ENCODE measurements around the gene U2AF2.

Gene U2AF2

GRCh38 chr19:55683449-55684261 is 28.8 kb downstream of the U2AF2 start:
- TF ChIP-seq CTCF (IDR thresholded peaks at IDR 0.05; ENCODE audit: control insufficient read depth, insufficient read depth, low read depth, low read length, missing control alignments) = no peak

GRCh38 chr19:55684946-55685681 is 30.3 kb downstream of the U2AF2 start:
- TF ChIP-seq CTCF (IDR thresholded peaks at IDR 0.05; ENCODE audit: control insufficient read depth, insufficient read depth, low read depth, low read length, missing control alignments) = no peak
- no peak overlapping the region for H3K4me3 ChIP-seq (ENCODE audit: control insufficient read depth, low read depth, low read length)
- DNase-seq (ENCODE audit: low read depth) = no peak

More at GRCh38 chr19:55683449-55684261, 28.8 kb downstream of the U2AF2 start:
- DNase-seq (ENCODE audit: low read depth) = no peak
- H3K4me3 ChIP-seq (ENCODE audit: control insufficient read depth, low read depth, low read length) = no peak overlapping the region

DNA sequence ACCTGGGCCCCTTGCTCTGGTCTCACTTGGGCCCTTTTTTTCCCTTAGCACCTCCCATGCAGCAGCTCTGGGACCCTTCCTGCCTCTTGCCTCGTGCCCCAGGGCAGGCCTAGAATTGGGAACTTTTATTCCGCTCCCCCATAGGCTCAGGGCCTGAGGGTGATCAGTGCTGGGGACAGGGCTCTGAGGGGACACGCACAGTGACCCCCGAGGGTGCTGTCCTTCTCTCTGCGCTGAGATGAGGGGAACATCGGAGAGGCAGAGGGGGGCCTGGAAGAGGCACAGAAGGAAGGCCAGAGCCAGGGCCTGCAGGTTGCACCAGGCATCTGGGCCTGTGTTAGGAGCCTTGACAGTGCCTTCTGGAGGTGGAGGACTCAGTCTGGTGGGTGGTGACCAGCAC is 30.9 kb downstream of the U2AF2 start:
- H3K4me3 ChIP-seq (ENCODE audit: control insufficient read depth, low read depth, low read length) = no peak overlapping the region
- no peak for DNase-seq (ENCODE audit: low read depth)
- TF ChIP-seq CTCF (IDR thresholded peaks at IDR 0.05; ENCODE audit: control insufficient read depth, insufficient read depth, low read depth, low read length, missing control alignments) = no peak

- no peak for TF ChIP-seq CTCF (IDR thresholded peaks at IDR 0.05; ENCODE audit: control insufficient read depth, insufficient read depth, low read depth, low read length, missing control alignments)
- no peak for DNase-seq (ENCODE audit: low read depth)
- H3K4me3 ChIP-seq (ENCODE audit: control insufficient read depth, low read depth, low read length) = no peak overlapping the region
Measured at GRCh38 chr19:55686311-55687050, 31.6 kb downstream of the U2AF2 start.

GRCh38 chr19:55687281-55688201 is 32.7 kb downstream of the U2AF2 start:
- no peak for DNase-seq (ENCODE audit: low read depth)
- no peak for TF ChIP-seq CTCF (IDR thresholded peaks at IDR 0.05; ENCODE audit: control insufficient read depth, insufficient read depth, low read depth, low read length, missing control alignments)
- H3K4me3 ChIP-seq (ENCODE audit: control insufficient read depth, low read depth, low read length) = no peak overlapping the region

All from AG09309 (cell line).